B cell (primary cell): ENCODE data around the gene LAMA2.

Experiments used
- CTCF ChIP-seq: fragments of 200-600 bp; IDR thresholded peaks from one replicate; pipeline ENCODE4 v1.8.0; 2022; ENCODE audit warnings: antibody characterized with exemption, mild to moderate bottlenecking
- EZH2 ChIP-seq: IDR thresholded peaks from 2 replicates; pipeline ENCODE4 v1.6.1; 2012; ENCODE audit warnings: borderline replicate concordance, low read depth, mild to moderate bottlenecking, moderate library complexity, low read length; ENCODE audit not compliant: insufficient read depth, poor library complexity, severe bottlenecking

- TF ChIP-seq CTCF (no peak), EZH2 (no peak)
These were observed 356.1 kb downstream of the LAMA2 start for GRCh38 chr6:129238991-129239390.
